HG03558 (cell line): ENCODE measurements around the gene PRKCQ.

Source experiments
- ATAC-seq: cut with Tn5 transposase; IDR thresholded peaks from one replicate; pipeline ENCODE4 v1.9.1; 2021; ENCODE audit warnings: moderate number of reproducible peaks; ENCODE audit not compliant: unreplicated experiment; ENCODE audit errors: extremely low read depth

Gene PRKCQ

GRCh38 chr10:6530211-6530840, 49.8 kb downstream of the PRKCQ start:
- no peak for ATAC-seq

DNA sequence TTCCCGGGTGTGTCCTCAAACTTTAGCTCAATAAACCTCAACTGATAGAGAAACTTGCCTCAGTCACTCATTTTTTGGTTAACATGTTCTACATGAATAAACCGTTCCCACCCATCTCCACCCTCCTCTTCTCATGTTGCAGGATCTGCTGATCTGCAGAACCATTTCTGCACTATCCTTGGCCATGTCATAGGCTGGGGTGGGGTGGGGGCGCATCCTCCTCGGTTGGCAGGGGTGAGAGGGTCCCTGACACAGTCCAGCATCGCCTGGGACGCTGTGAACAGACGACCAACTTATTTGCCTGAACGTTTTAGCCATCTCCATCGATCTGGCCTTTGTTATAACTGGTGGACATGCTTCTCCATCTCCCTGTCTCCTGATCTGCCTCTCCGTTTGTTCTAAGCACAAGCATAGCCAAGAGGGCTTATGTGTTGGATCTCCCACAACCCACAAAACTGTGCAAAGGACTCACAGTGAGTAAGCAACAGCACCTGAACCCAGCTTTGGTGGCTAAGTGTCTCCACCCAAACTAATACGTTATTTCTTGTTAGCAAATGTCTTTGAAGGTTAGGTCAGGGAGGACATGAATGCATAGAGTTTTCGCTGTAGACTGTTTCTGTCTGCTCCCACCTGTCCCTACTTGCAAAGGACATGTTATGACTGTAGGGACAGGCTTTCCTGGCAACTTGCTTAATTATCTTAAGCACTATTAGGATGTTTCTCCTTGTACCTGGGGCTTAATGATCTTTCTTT, 51.7 kb downstream of the PRKCQ start:
- ATAC-seq, result no peak

- no peak for ATAC-seq
Measured at GRCh38 chr10:6525599-6526165, 54.4 kb downstream of the PRKCQ start.

DNA sequence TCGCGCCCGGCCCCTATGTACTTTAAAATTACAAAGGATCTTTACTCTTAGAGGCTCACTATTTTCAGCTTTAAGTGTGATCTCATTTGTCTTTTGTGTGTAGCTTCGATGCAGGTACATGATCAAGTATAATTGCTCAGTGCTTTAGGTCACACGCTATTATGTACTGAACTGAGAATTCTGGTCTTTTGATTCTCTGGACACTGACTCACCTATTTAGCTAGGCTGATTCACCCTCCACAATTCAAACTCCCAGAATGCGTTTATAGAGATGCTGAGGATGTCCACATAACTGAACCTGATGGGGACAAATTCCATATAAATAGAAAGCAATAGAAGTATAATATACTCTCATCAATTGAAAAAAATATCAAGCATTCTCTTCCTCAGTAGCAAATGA, 57.8 kb downstream of the PRKCQ start:
- no peak for ATAC-seq

DNA sequence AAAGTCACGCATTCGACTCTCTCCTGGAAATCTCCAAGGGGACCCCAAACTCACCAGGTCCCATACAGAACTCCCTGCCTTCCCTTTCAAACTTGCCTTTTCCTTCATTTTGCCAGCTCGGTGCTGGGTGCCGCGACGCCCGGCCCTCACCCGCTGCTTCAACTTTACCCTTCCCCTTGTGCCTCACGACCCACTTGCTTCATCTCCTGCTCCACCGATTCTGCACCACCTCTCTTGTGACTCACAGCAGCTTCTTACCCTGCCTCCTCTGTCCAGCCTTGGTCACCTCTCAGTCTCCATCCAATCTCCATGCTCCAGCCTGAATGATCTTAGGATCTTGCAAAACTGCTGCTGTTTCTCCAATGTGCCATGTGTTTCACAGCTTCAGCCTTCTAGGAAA, 59.9 kb downstream of the PRKCQ start:
- no peak for ATAC-seq

DNA sequence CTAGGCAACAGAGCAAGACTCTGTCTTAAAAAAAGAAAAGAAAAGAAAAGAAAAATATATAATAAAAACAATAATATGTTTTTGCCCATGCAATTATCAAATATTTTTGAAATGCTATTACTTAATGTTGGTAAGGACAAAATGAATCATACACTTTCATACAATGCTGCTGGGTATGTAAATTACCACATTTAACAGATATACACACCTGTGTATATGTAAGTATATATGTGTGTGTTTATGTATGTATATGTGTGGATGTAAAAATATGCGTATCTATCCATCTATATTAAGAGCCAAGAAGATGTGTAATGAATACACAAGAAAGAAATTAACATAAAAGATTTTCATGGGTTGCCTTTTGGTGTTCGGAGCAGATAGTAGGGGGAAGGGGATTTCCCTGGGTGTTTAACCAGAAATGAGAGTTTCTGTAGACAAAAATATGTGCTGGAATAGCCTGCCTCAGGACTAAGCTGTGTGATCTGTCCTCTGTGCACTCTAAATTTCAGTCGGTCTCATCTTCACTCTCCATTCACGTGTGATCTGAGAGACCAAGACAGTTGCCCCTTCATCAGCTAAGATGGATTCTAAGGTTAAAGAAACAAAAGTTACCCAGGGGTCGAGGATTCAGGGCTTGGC, 61.2 kb downstream of the PRKCQ start:
- no peak for ATAC-seq

GRCh38 chr10:6516929-6517284, 63.2 kb downstream of the PRKCQ start:
- no peak for ATAC-seq

GRCh38 chr10:6516281-6516928, 63.7 kb downstream of the PRKCQ start:
- no peak for ATAC-seq

DNA sequence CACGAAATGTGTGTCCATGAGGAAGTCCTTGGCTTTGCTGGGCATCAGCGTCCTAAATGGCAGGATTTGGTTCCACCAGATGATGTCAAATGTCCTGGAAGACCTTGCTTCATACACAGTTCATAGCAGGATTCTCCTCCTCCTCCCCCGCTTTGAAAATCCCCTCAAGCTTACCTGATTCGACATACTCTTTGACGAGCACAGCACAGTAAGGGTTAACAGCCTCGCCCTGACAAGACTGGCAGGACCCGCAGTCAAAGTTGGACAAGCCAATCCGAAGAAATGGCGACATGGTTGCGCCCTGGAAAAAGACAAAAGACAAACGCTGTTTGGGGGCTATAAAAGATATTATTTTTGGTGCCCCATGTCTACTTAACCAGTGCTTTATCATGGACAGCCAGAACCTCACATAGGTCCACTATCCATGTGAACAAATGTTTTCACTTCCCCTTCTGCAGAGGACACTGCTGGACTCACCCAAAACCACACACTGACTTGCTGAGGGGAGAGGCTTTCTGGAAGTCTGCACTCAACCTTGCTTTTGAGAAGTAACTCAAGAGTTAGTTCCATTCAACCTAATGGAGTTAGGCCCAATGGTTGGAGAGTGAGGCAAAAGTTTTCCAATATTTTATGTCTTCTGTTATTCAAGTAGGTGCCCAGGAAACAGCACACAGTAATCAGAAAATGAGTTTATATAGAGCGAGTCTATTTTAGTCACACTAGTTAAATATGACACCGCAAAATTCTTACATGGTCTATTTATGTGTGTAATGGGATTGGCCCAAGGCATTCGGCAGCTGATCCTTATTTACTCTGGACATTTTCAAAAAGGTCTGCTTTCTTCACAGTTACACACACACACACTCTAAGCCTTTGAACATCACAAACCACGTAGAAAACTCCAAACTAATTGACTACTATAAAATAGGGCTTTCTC, 65.0 kb downstream of the PRKCQ start:
- ATAC-seq, result no peak

DNA sequence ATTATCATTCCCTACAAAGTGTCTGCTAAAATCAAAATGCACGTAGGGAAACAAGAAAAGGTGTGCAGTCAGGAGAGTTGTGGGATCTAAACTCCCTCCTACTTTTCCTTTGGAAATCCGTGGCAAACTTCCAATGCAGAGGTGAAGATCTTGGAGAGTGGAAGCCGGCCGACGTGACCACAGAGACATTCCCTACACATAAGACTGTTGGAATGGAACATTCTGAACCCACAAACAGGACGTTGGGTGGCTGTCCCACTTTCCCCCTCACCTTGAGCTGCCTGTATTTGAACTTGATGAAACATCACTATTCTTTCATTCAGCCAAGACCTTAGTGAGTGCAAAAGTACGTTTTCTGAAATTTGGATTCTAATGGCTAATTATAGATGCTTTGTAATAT, 65.9 kb downstream of the PRKCQ start:
- ATAC-seq, result no peak

- no peak for ATAC-seq
Measured at GRCh38 chr10:6513476-6513875, 66.6 kb downstream of the PRKCQ start.

DNA sequence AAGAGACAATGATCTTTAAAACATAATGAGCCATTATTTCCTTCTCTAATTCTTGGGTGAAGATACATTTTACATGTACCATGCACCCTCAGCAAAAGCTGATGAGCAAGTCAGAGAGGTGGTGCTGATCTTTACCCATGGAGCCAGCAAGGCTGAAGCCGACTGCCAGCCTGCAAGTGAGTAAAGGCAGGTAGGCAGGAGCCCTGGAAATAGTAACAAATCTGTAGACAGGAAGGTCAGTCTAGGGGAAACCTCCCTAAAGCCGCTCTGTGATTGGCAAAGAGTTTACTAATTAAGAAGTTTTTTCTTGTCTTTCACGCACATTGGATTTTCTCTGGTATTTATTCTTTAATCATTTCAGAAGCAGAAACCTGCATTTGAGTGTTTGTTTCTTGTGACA, 67.9 kb downstream of the PRKCQ start:
- no peak for ATAC-seq

- ATAC-seq, result no peak
Measured at GRCh38 chr10:6511347-6511746, 68.7 kb downstream of the PRKCQ start.

DNA sequence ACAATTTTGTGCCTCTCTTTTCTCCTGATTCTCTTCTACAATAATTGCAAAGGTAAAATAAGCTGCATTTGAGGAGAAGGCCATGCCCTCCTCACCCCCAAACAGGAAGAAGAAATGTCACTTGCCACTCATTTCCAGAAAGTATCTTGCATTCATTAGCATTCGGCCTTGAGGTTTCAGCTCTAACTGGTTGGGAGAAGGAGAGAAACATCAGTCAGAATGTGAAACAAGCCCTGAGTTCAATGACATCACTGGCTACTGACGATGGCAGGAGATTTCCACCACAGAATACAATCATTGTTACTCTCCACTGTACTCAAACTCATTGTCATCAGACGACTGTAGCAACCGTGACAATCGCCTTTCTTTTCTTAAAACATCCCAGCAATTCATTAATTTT, 72.8 kb downstream of the PRKCQ start:
- peak; percentile 81 for ATAC-seq

DNA sequence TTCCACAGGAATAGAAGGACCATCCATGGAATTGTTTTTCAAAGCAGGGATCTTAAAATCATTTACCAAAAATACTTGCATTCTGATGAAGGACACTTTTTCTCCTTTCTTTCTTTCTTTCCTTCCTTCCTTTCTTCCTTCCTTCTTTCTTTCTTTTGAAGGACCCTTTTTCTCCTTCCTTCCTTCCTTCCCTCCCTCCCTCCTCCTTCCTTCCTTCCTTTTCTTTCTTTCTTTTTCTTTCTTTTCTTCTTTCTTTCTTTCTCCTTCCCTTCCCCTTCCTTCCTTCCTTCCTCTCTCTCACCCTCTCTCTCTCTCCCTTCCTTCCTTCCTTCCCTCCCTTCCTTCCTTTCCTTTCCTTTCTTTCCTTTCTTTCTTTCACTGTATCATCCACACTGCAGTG, 74.8 kb downstream of the PRKCQ start:
- no peak for ATAC-seq

- no peak for ATAC-seq
Measured at GRCh38 chr10:6504296-6504695, 75.8 kb downstream of the PRKCQ start.

DNA sequence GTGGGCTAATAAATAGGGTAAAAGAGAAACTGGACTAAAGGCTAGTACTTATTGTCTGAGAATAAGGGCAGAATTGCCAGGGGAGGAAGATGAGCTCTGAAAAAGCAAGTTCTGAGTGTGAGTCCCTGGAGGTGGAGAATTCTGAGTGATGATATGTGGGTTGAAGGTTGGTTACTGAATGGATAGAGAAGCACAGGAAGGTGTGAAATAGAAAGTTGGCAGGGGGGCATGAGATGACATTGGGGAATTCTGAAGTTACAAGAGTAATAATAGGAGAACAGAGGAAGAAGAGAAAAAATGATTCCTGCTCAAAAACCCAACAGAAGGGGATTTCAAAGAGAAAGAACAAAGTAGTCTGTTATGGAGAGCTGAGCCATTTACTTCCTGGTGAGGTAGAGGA, 76.9 kb downstream of the PRKCQ start:
- ATAC-seq, result no peak

- ATAC-seq, result no peak
Measured at GRCh38 chr10:6501931-6502330, 78.1 kb downstream of the PRKCQ start.

GRCh38 chr10:6499974-6500373, 80.1 kb downstream of the PRKCQ start:
- no peak for ATAC-seq

DNA sequence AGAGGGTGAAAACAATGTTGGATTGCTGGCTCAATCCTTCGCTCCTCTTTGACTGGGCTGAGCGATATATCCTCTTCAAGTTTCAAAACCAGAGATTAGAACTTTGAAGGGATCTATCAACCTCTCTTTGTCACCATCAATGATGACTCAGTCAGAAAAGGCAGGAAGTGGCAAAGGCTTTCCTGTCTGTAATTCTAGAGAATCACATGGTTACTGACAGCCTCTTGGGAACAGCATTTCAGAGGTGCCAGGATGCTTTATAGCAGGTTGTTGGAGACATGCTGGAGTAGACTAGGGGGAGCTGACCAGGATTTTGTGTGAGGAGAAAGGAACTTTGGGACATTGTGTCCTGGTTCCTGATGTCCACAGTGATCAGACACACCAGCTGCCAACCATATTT, 81.3 kb downstream of the PRKCQ start:
- no peak for ATAC-seq
